ENCODE measurements around the gene KCNQ1.

KCNQ1 gene

DNA sequence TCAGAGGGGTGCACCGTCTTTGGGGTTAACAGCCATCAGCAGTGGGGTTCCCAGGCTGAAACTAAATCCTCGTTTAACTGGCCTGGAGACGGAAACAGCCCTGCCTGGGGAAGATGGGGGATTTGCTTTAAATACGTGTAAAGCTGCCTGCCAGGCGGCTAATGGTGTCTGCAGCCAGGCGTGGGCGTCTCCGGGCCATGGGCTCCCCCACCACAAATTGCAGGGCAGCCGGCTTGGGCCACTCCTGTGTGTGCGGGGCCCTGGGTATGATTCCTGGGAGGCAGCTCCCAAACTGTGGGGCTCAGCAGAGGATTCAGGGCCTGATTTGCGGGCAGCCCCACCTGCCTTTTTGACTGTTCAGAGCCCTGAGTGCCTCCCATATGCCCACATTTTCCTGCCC is 110.5 kb downstream of the KCNQ1 start:
- TF ChIP-seq, protein P1, sequence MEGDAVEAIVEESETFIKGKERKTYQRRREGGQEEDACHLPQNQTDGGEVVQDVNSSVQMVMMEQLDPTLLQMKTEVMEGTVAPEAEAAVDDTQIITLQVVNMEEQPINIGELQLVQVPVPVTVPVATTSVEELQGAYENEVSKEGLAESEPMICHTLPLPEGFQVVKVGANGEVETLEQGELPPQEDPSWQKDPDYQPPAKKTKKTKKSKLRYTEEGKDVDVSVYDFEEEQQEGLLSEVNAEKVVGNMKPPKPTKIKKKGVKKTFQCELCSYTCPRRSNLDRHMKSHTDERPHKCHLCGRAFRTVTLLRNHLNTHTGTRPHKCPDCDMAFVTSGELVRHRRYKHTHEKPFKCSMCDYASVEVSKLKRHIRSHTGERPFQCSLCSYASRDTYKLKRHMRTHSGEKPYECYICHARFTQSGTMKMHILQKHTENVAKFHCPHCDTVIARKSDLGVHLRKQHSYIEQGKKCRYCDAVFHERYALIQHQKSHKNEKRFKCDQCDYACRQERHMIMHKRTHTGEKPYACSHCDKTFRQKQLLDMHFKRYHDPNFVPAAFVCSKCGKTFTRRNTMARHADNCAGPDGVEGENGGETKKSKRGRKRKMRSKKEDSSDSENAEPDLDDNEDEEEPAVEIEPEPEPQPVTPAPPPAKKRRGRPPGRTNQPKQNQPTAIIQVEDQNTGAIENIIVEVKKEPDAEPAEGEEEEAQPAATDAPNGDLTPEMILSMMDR (IDR thresholded peaks at IDR 0.05; ENCODE audit: insufficient read depth, low read length, poor library complexity, severe bottlenecking): no peak
- no peaks in the 10 kb centered on the region for H3K36me3 ChIP-seq (ENCODE audit: control insufficient read depth, insufficient read depth, low read length)
- no peak overlapping the region for H3K4me3 ChIP-seq (replicated peaks; ENCODE audit: low read depth, low read length)
- H3K27me3 ChIP-seq (replicated peaks; ENCODE audit: control insufficient read depth, insufficient read depth, low read length): no peaks in the 10 kb centered on the region; the same call in 1 of the 2 replicates
- DNase-seq (ENCODE audit: extremely low read depth, insufficient read length): no peak

- Histone ChIP-seq H3K36me3 (ENCODE audit: control insufficient read depth, insufficient read depth, low read length) (no peaks in the 10 kb centered on the region), H3K27me3 (replicated peaks; ENCODE audit: control insufficient read depth, insufficient read depth, low read length) (no peaks in the 10 kb centered on the region; the same call in 1 of the 2 replicates), H3K4me3 (replicated peaks; ENCODE audit: low read depth, low read length) (no peak overlapping the region)
- TF ChIP-seq, protein P1 (IDR thresholded peaks at IDR 0.05; ENCODE audit: insufficient read depth, low read length, poor library complexity, severe bottlenecking): no peak
- no peak for DNase-seq (ENCODE audit: extremely low read depth, insufficient read length)
Measured at GRCh38 chr11:2555891-2556290, 111.1 kb downstream of the KCNQ1 start.

DNA sequence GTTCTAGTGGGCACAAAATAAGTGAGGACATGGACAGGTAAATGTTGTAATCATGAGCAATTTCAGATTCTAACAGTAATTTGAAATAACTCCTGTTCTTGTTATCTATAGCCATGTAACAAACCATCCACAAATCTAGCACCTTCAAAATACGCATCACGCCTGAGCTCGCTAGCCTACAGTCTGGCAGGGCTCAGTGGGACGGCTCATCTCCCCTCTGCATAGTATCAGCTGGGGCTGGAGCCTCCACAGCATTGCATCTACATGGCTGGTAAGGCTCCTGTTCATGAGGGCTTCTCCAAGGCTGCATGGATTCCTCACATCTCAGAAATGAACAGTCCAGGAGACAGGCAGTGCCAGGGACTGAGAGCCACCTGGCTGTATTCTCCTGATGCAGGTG is 112.6 kb downstream of the KCNQ1 start:
- no peaks in the 10 kb centered on the region; the same call in 1 of the 2 replicates for H3K27me3 ChIP-seq (replicated peaks; ENCODE audit: control insufficient read depth, insufficient read depth, low read length)
- H3K4me3 ChIP-seq (replicated peaks; ENCODE audit: low read depth, low read length): no peak overlapping the region
- no peak for DNase-seq (ENCODE audit: extremely low read depth, insufficient read length)
- no peaks in the 10 kb centered on the region for H3K36me3 ChIP-seq (ENCODE audit: control insufficient read depth, insufficient read depth, low read length)
- TF ChIP-seq, protein P1 (IDR thresholded peaks at IDR 0.05; ENCODE audit: insufficient read depth, low read length, poor library complexity, severe bottlenecking): no peak

GRCh38 chr11:2558397-2558796 is 113.6 kb downstream of the KCNQ1 start:
- DNase-seq (ENCODE audit: extremely low read depth, insufficient read length): no peak
- H3K4me3 ChIP-seq (replicated peaks; ENCODE audit: low read depth, low read length): no peak overlapping the region
- TF ChIP-seq, protein P1 (IDR thresholded peaks at IDR 0.05; ENCODE audit: insufficient read depth, low read length, poor library complexity, severe bottlenecking): no peak
- H3K27me3 ChIP-seq (replicated peaks; ENCODE audit: control insufficient read depth, insufficient read depth, low read length): no peaks in the 10 kb centered on the region; the same call in 1 of the 2 replicates
- H3K36me3 ChIP-seq (ENCODE audit: control insufficient read depth, insufficient read depth, low read length): no peaks in the 10 kb centered on the region

- Histone ChIP-seq H3K36me3 (ENCODE audit: control insufficient read depth, insufficient read depth, low read length) (no peaks in the 10 kb centered on the region), H3K27me3 (replicated peaks; ENCODE audit: control insufficient read depth, insufficient read depth, low read length) (no peaks in the 10 kb centered on the region; the same call in none of the 2 replicates), H3K4me3 (replicated peaks; ENCODE audit: low read depth, low read length) (no peak overlapping the region)
- DNase-seq (ENCODE audit: extremely low read depth, insufficient read length): no peak
- TF ChIP-seq, protein P1 (IDR thresholded peaks at IDR 0.05; ENCODE audit: insufficient read depth, low read length, poor library complexity, severe bottlenecking): no peak
Measured at GRCh38 chr11:2558861-2559526, 114.2 kb downstream of the KCNQ1 start.

Data from GM06990 (cell line).